T-helper 1 cell treated with Interleukin-12 subunit alpha and Interleukin-12 subunit beta and Interleukin-4 antibody, amounts not matched to agents 30 ng/mL and 1 ng/mL, for 36 hours (primary cell): Measurements from ENCODE around the gene ZNF280B. TPM values are rescaled to one million over a fixed set of nuclear protein-coding genes. Genes with fewer than 3 reads are reported as not detected.

Source experiments
- intact Hi-C: fragments of 100-400 bp; cut with micrococcal nuclease; formaldehyde crosslinking; loops from one replicate; pipeline ENCODE4 v1.15.1; 2024
- total RNA-seq: library from RNA; stranded (reverse); gene quantifications from 2 replicates; pipeline ENCODE4 v1.2.3, GENCODE V29; 2022

ZNF280B gene
- 2.7 TPM in 2 replicates for total RNA-seq

- intact Hi-C loops = loop anchor here (1.0 kb wide), 1 partner anchor 44 kb away; no protein-coding TSS in a partner anchor
Measured at GRCh38 chr22:22508274-22509176, at the start of gene ZNF280B. ZNF280B (minus strand) TSS chr22:22508742; CDS start chr22:22489398, 19,344 bp downstream.

DNA sequence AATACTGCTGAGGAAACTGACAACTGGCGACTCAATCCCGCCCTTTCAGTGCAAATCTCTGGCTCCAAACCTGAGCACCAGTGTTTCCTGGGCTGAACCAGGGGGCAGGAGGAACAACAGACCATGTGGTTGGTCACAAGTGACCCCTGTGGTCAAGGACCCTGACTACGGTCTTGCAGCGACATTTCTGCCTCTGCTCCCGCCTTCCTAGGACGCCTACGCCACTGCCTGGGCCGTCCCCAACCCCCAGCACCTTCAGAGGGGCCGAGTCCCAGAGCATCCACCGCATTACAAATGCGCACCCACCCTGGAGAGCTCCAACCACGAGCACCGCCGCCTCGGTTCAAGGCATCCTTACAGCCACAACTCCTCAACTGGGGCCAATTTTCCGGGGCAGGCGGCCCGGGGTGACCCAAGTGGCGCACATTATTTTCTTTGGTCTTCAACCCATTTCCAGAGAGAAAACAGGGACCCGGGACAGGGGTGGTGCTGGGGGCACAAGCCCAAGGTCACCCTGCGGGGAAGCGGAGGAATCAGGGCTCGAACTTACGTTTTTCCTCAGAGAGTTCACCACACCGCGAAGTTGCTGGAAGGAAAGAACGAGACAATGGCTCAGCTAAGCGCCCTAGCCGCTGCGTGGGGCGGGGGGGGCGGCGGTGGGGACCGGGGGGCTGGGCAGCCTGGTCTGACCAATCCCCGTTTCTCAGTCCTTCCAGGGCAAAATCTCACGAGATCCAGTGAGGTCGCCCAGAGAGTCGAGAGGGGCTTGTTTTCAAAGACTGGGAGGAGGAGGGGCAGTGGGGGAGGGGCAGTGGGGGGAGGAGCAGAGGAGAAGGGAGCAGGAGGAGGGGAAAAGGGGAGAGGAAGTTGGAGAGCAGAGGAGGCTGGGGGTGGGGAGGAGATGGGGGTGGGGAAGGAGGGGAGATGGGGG lies 48.7 kb upstream of the ZNF280B start:
- intact Hi-C loops = no loop called here

GRCh38 chr22:22556578-22556977 lies 48.0 kb upstream of the ZNF280B start:
- intact Hi-C loops = no loop called here

GRCh38 chr22:22555596-22555995 lies 47.1 kb upstream of the ZNF280B start:
- intact Hi-C loops = no loop called here

- intact Hi-C loops = no loop called here
Measured at GRCh38 chr22:22554587-22555284, 46.2 kb upstream of the ZNF280B start.

DNA sequence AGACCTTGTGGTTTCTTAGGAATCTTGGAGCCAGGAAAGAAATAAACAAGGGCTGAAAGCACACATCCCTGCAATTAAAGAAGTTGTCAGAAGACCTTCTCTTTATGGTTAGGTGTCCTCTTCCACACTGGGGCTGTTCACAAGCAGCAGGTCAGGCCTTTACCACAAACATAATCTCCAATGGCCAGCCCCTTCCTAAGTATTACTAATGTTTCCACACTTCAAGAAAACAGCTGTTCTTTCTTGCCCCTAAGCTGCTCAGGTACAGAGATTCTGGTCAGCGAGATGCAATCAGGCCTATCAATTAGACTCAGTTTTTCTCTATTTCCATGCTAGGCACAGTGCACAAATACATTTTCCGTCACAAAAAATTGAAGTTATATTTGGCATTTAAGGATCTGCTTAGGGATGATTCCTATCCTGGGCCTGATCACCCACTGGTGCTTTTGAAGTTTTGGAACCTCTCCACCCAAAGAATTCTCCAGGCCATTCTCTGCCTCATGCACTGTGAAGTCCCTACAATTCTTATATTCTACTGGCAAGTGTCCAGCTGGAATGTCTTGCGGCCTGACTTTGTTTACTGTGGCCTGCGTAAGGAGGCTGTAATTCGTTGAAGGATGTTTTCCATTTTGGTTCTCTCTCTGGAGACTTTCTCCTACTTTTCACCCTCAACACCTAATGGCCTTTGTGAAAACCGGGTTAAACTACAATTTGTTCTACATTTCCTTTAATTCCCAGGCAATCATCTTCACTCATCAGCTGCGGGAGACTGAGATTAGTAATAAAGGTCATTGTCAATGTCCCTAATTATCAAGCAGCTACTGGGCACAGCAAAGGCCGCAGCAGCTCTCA lies 45.4 kb upstream of the ZNF280B start:
- intact Hi-C loops = no loop called here

DNA sequence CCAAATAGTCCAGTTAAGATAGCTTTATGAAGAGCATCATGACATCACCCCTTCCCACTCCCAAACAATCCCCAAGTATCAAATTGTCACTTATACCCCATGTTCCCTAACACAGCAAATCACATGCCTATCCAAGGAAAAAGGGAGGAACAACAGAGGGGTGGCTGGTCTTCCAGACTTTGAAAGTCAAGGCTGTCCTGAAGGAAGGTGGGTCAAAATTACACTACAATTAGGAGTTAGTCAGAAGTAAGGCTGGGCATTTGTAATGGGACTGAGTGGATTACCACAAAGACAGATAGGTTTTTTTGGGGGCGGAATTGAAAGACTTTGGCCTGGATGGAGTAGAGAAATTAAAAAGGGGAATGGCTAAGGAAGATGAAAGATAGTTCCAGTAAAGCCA lies 44.6 kb upstream of the ZNF280B start:
- intact Hi-C loops = no loop called here

DNA sequence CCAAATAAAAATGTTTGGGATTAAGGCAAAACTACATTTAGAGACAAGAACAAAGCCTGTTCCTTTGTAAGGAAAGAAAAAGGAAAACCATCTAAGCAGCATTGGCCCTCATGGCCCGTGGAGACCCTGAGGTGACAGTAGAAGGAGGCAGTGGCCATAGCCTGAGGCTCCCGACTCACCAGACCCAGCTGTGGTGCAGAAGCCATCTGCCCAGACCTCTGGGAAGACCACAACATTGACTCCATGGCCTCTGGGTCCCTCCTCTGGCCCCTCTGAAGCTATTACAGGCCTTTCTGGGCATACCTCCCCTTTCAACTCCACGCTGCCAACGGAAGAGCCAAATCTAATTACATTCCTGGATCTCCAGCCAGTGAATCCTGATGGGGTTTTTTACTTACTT lies 44.1 kb upstream of the ZNF280B start:
- intact Hi-C loops = no loop called here

GRCh38 chr22:22550789-22551434 lies 42.4 kb upstream of the ZNF280B start:
- intact Hi-C loops = no loop called here

DNA sequence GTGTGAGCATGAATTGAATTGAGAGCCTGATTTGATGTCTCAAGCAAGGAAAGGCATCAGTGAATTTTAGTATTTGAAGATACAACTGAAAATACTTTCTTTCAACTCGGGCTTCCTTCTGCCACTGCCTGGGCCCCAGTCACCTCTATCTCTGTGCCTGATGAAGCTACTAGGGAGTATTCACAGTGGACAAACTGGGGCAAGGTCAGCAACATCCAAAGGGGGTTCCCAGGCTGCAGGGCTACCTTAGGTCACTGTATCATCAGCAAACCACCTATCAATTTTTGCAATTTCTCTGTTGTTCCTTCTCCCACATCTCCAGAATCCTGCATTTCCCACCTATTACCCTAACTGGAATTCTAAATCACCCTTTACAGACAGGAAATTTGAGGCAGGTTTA lies 40.4 kb upstream of the ZNF280B start:
- intact Hi-C loops = no loop called here

GRCh38 chr22:22548317-22548716 lies 39.8 kb upstream of the ZNF280B start:
- intact Hi-C loops = no loop called here

DNA sequence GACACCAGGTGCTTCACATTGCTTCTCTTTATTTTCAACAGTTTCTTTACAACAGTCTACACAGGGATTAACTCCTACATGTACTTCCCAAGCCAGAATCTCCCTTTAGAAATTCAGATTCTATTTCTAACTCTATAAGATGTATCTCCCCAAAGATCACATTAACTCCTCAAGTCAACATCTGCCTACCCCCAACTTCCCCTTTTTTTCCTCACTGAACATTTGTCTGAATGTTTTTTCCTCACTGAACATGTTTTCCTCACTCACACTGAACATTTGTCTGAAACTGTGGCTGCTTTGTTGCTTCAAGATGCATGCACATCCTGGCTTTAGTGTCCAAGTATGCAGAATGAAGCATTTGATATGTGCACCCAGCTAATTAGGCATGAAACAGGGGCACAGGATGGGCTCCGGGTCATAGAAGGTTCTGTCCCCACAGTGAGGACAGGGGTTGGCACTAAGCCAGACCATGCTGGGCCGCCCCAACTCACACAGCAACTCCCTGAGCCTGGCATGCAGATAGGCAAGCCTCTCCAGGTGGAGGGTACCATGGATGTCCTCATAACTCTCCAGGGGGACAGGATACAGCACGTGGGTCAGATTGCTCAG lies 39.3 kb upstream of the ZNF280B start:
- intact Hi-C loops = no loop called here

DNA sequence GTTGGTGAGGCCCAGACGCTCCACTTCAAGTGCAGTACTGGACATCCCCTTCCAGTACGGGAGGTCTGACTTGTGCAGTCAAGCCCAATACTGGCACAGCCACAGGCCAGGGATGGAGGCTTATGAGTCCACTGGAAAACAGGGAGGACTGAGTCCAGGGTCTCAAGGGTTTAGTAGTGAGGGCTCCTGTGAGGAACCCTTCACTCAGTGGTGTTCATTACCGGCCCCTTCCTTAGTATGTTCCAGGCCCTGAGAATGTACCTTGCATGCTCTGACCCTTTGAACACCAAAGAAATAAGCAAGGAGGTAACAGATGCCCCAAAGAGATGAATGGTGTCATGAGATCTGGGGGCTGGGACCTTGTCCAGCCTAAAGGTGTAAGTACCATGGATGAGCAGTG lies 38.7 kb upstream of the ZNF280B start:
- intact Hi-C loops = no loop called here

DNA sequence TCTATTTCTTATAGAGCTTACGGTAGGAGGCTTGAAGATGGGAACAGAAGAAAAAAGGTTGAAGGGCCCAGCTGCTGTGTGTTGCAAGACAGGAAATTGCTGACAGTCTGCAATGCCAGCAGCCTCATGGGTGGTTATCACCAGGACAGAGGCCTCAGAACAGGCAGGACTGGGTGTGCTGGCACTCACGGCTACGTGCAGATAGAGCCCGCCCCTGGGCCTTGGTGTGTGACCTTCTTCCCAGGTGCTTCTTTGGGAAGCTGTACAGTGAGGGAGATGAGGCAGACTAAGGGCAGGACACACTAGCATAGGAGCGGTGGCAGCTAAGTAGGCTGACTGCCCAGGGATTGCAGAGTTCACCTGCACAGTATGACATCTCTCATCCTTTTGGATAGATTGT lies 37.9 kb upstream of the ZNF280B start:
- intact Hi-C loops = no loop called here

DNA sequence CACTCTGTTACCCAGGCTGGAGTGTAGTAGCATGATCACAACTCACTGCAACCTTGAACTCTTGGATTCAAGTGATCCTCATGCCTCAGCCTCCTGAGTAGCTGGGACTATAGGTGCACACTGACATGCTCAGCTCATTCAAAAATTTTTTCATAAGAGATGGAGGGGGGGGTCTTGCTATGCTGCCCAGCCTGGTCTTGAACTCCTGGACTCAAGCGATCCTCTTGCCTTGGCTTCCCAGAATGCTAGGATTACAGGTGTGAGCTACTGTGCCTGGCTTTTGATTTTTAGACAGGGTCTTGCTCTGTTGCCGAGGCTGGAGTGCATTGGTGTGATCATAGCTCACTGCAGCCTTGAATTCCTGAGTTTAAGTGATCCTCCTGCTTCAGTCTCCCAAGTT lies 36.5 kb upstream of the ZNF280B start:
- intact Hi-C loops = no loop called here

DNA sequence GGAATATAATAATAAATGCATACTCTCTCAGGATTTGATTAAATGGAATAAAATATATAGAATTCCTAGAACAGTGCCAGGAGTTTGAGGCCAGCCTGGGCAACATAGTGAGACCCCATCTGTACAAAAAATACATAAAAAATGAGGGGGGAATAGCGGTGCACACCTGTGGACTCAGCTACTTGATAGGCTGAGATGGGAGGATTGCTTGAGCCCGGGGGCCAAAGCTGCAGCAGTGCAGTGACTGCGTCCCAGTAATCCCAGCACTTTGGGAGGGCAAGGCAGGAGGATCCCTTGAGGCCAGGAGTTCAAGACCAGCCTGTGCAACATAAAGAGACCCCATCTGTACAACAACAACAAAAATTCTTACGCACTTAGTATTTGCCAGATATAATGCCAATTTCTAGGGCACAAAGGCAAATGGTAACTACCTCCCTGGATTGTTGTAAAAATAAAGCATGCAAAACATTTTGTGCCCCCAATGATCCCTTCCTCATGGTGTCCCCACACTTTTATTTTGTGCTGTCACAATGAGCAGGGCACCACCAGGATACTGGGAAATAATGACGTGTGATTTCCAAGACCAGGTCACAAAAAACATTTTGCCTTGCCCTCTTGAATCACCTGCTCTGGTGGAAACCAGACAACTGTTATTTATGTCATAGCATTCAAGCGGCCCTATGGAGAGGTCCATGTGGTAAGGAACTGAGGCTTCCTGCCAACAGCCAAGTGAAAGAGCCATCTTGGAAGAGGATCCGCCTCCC lies 29.9 kb upstream of the ZNF280B start:
- intact Hi-C loops = no loop called here

GRCh38 chr22:22536916-22537315 lies 28.4 kb upstream of the ZNF280B start:
- intact Hi-C loops = no loop called here

DNA sequence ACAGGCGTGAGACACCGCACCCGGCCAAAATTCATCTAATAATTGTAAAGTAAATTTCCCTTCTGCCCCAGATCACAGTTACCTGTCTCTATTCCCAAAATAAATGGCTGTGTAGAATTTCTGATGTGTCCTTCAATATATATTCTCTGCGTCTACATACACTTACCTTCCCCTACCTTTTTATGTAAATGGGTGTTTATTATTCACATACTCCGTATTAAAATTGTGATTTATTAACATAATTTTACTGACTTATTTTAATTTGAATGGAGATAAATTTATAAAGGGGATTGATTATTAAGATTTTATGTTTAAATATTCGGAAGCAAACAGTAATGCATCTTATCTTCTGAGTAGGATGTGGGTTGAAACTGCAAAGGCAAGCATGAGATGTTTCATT lies 28.0 kb upstream of the ZNF280B start:
- intact Hi-C loops = no loop called here

DNA sequence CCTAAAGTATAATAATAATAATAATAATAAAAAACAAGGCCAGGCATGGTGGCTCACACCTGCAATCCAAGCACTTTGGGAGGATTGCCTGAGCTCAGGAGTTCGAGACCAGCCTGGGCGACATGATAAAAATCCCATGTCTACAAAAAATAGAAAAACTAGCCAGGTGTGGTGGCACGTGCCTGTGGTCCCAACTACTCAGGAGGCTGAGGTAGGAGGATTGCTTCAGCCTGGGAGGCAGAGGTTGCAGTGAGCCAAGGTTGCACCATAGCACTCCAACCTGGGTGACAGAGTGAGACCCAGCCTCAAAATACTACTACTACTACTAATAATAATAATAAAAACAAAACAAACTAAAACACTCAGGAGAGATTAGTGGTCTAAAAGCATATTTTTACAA lies 27.1 kb upstream of the ZNF280B start:
- intact Hi-C loops = no loop called here
